Osteocyte (in vitro differentiated cells): ENCODE data around the gene LAT. TPM values are rescaled to one million over a fixed set of nuclear protein-coding genes. Genes with fewer than 3 reads are reported as not detected.

Experiments
- DNase-seq: peaks from one replicate; pipeline ENCODE4 v3.0.0; 2021; ENCODE audit warnings: mixed read lengths; ENCODE audit not compliant: unreplicated experiment; ENCODE audit errors: extremely low spot score
- H3K27ac Mint-ChIP-seq: one replicate; pipeline ENCODE4 v1.8.0; 2021; ENCODE audit warnings: mild to moderate bottlenecking, mixed read lengths; ENCODE audit not compliant: unreplicated experiment
- H3K27me3 Mint-ChIP-seq: one replicate; pipeline ENCODE4 v1.8.0; 2021; ENCODE audit warnings: mixed read lengths; ENCODE audit not compliant: unreplicated experiment
- H3K36me3 Mint-ChIP-seq: one replicate; pipeline ENCODE4 v1.8.0; 2021; ENCODE audit warnings: mixed read lengths; ENCODE audit not compliant: unreplicated experiment
- H3K4me1 Mint-ChIP-seq: one replicate; pipeline ENCODE4 v1.8.0; 2021; ENCODE audit warnings: mixed read lengths; ENCODE audit not compliant: unreplicated experiment
- H3K4me3 Mint-ChIP-seq: one replicate; pipeline ENCODE4 v1.8.0; 2021; ENCODE audit warnings: mild to moderate bottlenecking, moderate library complexity, mixed read lengths; ENCODE audit not compliant: unreplicated experiment
- H3K9me3 Mint-ChIP-seq: one replicate; pipeline ENCODE4 v1.8.0; 2021; ENCODE audit warnings: mixed read lengths; ENCODE audit not compliant: unreplicated experiment
- CTCF ChIP-seq: fragments of 200-600 bp; sonication (generic); IDR thresholded peaks from 2 replicates; pipeline ENCODE4 v1.5.0; 2021; ENCODE audit warnings: antibody characterized with exemption, mild to moderate bottlenecking, moderate library complexity
- total RNA-seq: library from RNA; stranded (reverse); gene quantifications from 2 replicates; pipeline ENCODE4 v1.2.1, GENCODE V29; 2021

The LAT gene
- total RNA-seq, 1 donor from 2014 or later, result 12.0 TPM

DNA sequence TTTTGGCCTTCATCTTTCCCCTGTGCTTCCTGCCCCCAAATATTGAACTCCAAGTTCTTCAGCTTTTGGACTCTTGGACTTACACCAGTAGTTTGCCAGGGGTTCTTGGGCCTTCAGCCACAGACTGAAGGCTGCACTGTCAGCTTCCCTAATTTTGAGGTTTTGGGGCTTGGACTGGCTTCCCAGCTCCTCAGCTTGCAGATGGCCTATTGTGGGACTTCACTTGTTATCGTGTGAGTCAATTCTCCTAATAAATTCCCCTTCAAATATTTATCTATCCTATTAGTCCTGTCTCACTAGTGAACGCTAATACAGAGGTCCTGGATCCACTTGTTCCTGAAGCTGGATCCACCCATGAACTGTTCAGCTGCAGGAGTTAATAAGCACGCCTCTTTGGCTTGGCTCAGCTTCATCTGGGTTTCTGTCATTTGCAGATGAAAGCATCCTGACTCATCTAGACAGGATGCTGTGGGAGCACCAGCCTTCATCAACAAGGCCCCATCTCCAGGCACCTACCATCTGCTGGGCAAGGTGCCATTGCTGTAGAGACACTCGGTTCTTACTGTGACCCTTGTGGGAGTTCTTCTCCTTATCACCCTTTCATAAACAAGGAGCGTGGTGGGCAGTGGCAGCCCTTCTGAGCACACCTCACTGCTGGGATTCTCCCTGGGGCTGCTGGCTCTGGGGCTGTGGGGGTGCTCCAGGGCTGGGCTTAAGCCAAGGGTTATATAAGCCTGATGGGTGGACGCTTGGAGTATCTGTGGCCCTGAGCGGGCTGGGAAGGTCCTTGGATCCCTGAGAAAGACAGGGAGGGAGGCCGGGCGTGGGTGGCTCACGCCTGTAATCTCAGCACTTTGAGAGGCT lies 23.1 kb downstream of the LAT start:
- H3K4me1 Mint-ChIP-seq, result no peaks in the 10 kb centered on the region
- no peak for DNase-seq

DNA sequence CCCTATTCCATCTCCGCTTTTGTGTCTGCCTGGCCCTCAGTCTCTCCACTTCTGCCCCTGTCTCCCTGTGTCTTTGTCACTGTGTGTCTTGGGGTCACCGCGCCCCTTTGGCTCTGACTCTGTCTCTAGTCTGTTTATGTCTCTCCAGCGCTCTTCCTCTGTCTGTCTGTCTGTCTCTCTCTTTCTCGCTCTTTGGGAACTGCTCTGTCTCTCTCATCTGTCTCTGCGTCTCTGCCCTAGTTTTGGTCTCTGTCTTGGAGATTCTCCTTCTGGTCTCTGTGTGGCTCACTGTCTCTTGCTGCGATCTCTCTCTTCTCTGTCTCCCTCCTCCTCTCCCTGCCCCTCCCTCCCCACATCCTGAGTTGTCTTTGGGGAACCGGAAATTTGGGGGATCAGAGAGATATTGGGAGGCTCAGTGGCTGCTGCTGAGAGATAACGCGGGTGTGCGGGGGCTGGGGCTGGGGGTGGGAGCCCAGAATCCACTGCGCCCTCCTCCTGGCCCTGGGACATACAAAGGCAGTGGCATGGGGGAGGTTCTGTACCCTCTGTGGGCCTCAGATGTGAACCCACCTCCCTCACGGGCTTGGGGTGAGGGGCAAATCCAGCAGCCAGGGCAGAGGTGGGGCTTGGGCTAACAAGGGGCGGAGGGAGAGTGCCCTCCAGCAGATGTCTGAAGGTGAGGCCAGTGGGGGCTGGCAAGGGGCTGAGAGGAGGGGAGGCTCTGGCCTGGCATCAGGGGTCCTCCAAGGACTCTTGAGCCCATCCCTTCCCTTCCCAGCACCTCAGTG lies 24.4 kb downstream of the LAT start:
- no peak for TF ChIP-seq CTCF
- Mint-ChIP-seq H3K4me3 (no peak overlapping the region), H3K36me3 (no peaks in the 10 kb centered on the region), H3K27ac (no peak overlapping the region), H3K27me3 (peaks cover 17% of the 10 kb centered on the region), H3K9me3 (no peaks in the 10 kb centered on the region), H3K4me1 (no peaks in the 10 kb centered on the region)
- DNase-seq, result no peak

More for the DNA sequence above, 23.1 kb downstream of the LAT start:
- no peak for TF ChIP-seq CTCF
- peaks cover 27% of the 10 kb centered on the region for H3K27me3 Mint-ChIP-seq
- no peaks in the 10 kb centered on the region for H3K9me3 Mint-ChIP-seq
- no peak overlapping the region for H3K4me3 Mint-ChIP-seq
- H3K36me3 Mint-ChIP-seq, result no peaks in the 10 kb centered on the region
- H3K27ac Mint-ChIP-seq, result no peak overlapping the region

DNA sequence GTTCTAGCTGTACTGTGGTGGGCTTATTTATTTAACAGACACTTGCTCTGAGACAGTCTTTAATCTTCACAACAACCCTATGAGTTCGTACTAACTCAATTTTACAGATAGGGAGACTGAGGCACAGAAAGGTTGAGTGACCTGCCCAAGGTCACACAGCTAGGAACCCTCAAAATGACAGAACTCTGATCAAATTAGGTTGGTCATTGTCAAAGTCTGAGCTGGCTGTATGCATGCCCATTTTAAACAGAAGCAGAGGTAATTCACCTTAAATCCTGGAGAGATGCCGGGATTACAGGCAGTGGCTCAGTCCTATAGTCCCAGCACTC lies 24.9 kb downstream of the LAT start:
- DNase-seq, result no peak
- no peak overlapping the region for H3K27ac Mint-ChIP-seq
- no peaks in the 10 kb centered on the region for H3K4me1 Mint-ChIP-seq

GRCh38 chr16:29011112-29011511 lies 26.3 kb downstream of the LAT start:
- no peak overlapping the region for H3K27ac Mint-ChIP-seq

More for the DNA sequence above, 24.9 kb downstream of the LAT start:
- Mint-ChIP-seq H3K4me3 (no peak overlapping the region), H3K27me3 (peaks cover 13% of the 10 kb centered on the region), H3K36me3 (no peaks in the 10 kb centered on the region), H3K9me3 (no peaks in the 10 kb centered on the region)
- no peak for TF ChIP-seq CTCF

More at GRCh38 chr16:29011112-29011511, 26.3 kb downstream of the LAT start:
- H3K36me3 Mint-ChIP-seq, result no peaks in the 10 kb centered on the region
- DNase-seq, result no peak
- H3K4me1 Mint-ChIP-seq, result no peaks in the 10 kb centered on the region
- H3K27me3 Mint-ChIP-seq, result peaks cover 6% of the 10 kb centered on the region
- no peak for TF ChIP-seq CTCF
- H3K9me3 Mint-ChIP-seq, result no peaks in the 10 kb centered on the region
- H3K4me3 Mint-ChIP-seq, result no peak overlapping the region
